ENCODE data around the gene ILDR1.

ILDR1 gene

DNA sequence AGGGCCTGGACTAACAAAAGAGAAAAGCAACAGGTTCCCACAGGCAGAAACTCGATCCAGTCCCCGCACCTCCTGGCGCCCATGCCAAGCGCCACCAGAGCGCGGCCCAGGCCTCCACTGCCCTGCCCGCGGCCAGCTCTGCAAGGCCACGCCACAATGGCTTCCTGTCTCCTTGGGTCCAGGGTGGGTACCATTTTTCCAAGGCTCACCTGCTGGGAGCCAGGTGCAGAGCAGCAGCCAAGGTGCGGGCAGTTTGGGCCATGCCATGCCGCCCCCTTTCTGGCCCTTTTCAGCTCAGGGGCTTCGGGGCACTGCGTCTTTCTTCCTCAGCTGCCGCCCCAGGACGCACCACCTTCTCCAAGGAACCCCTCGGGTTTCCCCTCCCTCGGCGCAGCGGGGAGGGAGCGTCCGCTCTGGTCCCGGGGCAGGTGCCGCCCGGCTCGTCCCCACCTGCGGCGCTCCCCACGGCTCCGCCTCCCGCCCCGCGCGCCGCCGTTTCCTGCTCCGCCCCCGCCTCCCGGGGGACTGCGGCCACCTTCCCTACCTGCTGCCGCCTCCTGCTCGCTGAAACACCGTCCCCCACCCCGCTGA lies at the start of gene ILDR1:
TSS of gene ILDR1 (minus strand) at position 437 of the 591 bp plus-strand sequence. CDS start at position 267, 170 bp downstream.
- H3K4me3 ChIP-seq (ENCODE audit: low read length) = no peak within 1 kb of the TSS
- TF ChIP-seq CTCF (conservative IDR thresholded peaks at IDR 0.05; ENCODE audit: low read length) = no peak
- no peak for DNase-seq (ENCODE audit: low read depth)

GRCh38 chr3:122067588-122068240 lies 45.7 kb upstream of the ILDR1 start:
- no peak overlapping the region for H3K4me3 ChIP-seq (ENCODE audit: low read length)
- TF ChIP-seq CTCF (conservative IDR thresholded peaks at IDR 0.05; ENCODE audit: low read length) = no peak
- DNase-seq (ENCODE audit: low read depth) = no peak

DNA sequence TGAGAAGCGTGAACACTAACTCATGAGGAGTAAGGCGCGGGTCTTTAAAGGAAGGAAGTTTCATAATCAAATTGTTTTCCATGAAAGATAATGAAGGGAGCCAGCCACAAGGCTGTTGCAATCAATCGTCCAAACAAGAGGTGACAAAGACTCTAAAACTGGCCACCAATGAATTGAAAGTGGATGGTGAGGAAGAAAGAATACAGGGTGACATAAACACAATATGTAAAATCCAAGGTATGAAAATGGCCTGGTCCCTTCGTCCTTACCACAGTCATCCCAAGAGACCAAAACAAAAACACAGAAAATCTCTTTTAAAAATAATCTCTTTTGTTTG lies 45.1 kb upstream of the ILDR1 start:
- no peak for DNase-seq (ENCODE audit: low read depth)
- no peak for TF ChIP-seq CTCF (conservative IDR thresholded peaks at IDR 0.05; ENCODE audit: low read length)
- H3K4me3 ChIP-seq (ENCODE audit: low read length) = no peak overlapping the region

DNA sequence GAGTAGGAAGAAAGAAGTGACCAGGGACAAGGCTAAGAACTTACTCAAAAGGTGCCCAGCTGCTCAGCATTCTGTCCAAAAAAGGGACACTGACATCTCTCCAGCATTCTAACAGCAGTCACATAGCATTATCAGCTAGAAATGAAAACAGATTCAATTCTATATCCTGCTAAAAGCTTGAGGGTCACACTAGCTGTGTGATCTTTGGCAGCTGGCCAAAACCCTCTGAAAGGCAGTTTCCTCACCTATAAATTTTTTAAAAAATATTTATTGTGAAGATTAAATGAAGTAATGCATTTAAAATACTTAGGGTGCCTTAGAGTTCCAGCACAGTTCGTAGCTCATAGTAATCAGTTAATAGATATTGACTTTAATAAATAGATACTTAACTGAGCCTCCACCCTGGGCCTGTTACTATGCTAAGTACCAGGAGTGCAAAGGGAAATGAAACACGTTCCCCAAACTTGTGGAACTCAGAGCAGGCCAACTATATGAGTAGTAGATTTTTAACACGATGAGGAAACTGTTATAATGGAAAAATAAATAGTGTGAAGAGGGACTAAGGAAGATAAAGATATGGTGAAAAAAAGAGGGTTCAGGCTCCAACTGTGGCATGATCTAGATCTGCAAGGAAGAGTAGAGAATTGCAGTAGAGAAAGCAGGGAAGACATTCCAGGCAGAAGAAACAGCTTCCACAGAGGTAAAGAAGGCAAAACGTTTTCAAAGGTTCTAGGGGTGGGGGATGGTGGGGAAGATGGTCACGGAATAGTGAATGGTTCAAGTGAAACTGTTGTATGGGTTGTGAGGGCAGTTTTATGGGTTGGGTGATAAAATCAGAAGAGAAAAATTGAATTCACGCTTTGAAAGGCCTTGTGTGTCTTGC lies 44.5 kb upstream of the ILDR1 start:
- DNase-seq (ENCODE audit: low read depth) = no peak
- H3K4me3 ChIP-seq (ENCODE audit: low read length) = no peak overlapping the region
- no peak for TF ChIP-seq CTCF (conservative IDR thresholded peaks at IDR 0.05; ENCODE audit: low read length)

GRCh38 chr3:122064326-122064725 lies 42.3 kb upstream of the ILDR1 start:
- no peak overlapping the region for H3K4me3 ChIP-seq (ENCODE audit: low read length)
- DNase-seq (ENCODE audit: low read depth) = no peak
- TF ChIP-seq CTCF (conservative IDR thresholded peaks at IDR 0.05; ENCODE audit: low read length) = no peak

DNA sequence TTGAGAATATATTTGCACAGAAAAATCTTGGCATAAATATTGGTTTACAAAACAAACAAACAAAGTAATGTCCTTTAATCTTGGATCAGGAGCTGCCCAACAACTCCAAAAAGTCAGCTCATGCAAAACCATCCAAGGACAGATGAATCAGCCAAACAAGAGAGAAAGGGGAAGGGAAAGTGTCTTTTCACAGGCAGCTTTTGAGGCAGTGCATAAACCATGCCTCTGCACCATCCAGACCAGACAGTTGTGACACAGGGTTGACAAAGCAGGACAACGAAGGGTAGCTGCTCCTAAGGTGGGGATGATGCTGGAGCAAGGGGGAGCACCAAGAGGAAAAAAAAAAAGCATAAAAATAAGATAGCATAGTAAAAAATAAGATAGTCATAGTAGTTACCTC lies 41.9 kb upstream of the ILDR1 start:
- no peak for TF ChIP-seq CTCF (conservative IDR thresholded peaks at IDR 0.05; ENCODE audit: low read length)
- DNase-seq (ENCODE audit: low read depth) = no peak
- H3K4me3 ChIP-seq (ENCODE audit: low read length) = no peak overlapping the region
